ENCODE measurements around the gene RER1.

RER1 gene

GRCh38 chr1:2376261-2376741 is 15.3 kb upstream of the RER1 start:
- DNase-seq (ENCODE audit: low read depth) = no peak

GRCh38 chr1:2376931-2377672 is 14.5 kb upstream of the RER1 start:
- DNase-seq (ENCODE audit: low read depth) = no peak

GRCh38 chr1:2377751-2378440 is 13.7 kb upstream of the RER1 start:
- no peak for DNase-seq (ENCODE audit: low read depth)

- no peak for DNase-seq (ENCODE audit: low read depth)
Observed at GRCh38 chr1:2378441-2378851, 13.2 kb upstream of the RER1 start.

- no peak for DNase-seq (ENCODE audit: low read depth)
Observed at GRCh38 chr1:2378956-2379732, 12.5 kb upstream of the RER1 start.

- DNase-seq (ENCODE audit: low read depth) = no peak
Observed at GRCh38 chr1:2379733-2380404, 11.8 kb upstream of the RER1 start.

GRCh38 chr1:2380816-2381591 is 10.6 kb upstream of the RER1 start:
- no peak for DNase-seq (ENCODE audit: low read depth)

- DNase-seq (ENCODE audit: low read depth) = peak; percentile 81
Observed at GRCh38 chr1:2381741-2382620, 9.7 kb upstream of the RER1 start.

- DNase-seq (ENCODE audit: low read depth) = peak; percentile 40
Observed at GRCh38 chr1:2382621-2383361, 8.8 kb upstream of the RER1 start.

- no peak for DNase-seq (ENCODE audit: low read depth)
Observed at GRCh38 chr1:2383576-2383975, 8.1 kb upstream of the RER1 start.

GRCh38 chr1:2384130-2384860 is 7.3 kb upstream of the RER1 start:
- DNase-seq (ENCODE audit: low read depth) = no peak

GRCh38 chr1:2384941-2385481 is 6.6 kb upstream of the RER1 start:
- no peak for DNase-seq (ENCODE audit: low read depth)

- no peak for DNase-seq (ENCODE audit: low read depth)
Observed at GRCh38 chr1:2385606-2386280, 5.9 kb upstream of the RER1 start.

- no peak for DNase-seq (ENCODE audit: low read depth)
Observed at GRCh38 chr1:2386636-2387611, 4.7 kb upstream of the RER1 start.

- no peak for DNase-seq (ENCODE audit: low read depth)
Observed at GRCh38 chr1:2388004-2388913, 3.4 kb upstream of the RER1 start.

- DNase-seq (ENCODE audit: low read depth) = no peak
Observed at GRCh38 chr1:2389644-2390043, 2.0 kb upstream of the RER1 start.
